HuH-7.5 (cell line): ENCODE measurements around the gene MTFP1.
"Not testable (repeated sequence)": the region's sequence is repeated elsewhere in the genome, so short reads cannot be mapped to it uniquely, and the experiment has no call there.

Experiments used
- DNase-seq: peaks from one replicate; pipeline ENCODE4 v3.0.0; 2011; ENCODE audit warnings: low spot score

MTFP1 gene

DNA sequence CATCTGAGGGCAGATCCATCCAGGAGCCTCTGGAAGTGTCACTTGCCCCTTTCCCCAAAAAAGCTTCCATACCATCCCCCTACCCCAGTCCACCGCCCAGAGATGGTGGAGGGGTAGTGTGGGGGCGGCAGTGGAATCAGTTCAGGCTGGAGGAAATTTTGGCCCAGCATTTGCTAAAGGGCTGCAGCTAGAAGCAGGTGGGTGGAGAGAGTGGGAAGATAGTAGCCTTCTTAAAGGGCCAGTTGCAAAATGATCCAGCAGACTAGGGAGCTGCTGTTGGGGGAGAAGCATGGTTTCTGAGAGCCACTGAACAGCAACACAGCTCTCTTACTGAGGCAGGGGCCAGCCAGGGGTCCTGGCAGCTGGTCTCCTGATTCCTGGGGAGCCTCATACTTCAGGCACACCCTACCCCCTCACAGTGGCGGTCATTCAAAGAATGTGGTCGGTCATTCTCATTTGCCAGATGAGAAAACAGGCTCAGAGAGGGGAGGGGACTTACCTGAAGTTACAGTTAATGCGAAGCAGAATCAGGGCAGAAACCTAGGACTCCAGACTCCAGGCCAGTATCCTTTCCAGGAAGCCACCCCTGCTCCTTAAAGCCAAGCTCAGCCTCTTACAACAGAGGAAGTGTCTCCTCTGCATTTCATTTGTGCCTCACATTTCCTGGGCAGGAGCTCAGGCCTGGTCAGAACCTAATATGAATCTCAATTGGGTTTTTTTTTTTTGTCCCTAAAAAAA is 23.4 kb upstream of the MTFP1 start:
- DNase-seq, result no peak

DNA sequence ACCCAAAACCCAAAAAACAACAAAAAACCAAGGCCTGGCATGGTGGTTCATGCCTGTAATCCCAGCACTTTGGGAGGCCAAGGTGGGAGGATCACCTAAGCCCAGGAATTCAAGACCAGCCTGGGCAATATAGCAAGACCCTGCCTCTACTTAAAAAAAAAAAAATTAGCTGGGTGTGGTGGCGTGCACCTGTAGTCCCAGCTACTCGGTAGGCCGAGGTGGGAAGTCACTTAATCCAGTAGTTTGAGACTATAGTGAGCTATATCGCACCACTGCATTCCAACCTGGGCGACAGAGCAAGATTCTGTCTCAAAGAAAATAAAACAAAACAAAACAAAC is 22.8 kb upstream of the MTFP1 start:
- not testable (repeated sequence) for DNase-seq

DNA sequence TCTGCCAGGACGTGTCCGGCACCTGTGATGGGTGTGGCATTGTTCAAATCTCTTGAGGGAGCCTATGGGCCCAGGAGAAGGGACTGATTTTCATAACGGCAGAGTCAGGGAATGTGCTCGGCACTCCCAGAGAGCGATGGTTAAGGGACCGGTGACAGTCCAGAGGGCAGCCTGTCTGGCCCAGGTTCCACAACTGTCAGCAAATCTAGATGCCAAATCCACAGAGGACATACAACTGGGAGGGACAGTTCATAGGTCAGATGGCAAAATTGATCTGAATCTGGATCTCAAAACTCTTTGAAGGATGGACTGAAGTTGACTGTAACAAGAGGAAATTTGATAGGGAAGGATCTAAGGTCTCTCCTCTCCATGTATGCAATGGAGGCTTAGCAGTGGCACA is 21.3 kb upstream of the MTFP1 start:
- DNase-seq, result no peak

DNA sequence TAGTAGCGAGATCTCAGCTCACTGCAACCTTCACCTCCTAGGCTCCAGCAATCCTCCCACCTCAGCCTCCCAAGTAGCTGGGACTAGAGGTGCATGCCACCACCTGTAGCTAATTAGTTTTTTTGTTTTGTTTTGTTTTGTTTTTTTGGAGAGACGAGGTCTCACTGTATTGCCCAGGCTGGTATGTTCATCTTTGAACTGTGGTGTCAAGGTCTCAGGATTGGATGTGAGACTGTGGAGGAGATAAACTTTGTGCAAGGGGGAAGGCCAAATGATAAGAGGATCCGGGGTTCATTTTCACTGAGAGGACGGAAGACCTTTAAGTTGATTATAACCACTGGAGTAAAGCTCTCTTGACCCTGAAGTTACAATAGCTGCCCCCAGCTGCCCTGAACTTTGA is 19.8 kb upstream of the MTFP1 start:
- no peak for DNase-seq

DNA sequence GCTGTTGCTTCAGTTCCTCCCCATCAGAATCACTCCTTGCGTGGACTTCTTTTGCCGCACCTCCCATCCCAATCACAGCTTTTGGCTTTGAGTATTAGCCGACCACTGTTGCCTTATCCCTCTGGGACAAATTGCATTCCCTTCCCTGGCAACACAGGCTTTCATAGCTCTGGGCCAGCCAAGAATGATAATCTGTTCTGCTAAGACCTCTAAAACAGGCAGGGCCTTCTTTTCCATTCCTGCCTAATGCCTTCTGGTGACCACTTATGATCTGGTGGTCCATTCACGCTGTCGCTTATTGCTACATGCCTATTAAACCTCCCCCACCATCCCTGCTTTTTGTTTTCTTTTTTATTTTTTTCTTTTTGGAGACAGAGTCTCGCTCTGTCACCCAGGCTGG is 19.2 kb upstream of the MTFP1 start:
- no peak for DNase-seq

DNA sequence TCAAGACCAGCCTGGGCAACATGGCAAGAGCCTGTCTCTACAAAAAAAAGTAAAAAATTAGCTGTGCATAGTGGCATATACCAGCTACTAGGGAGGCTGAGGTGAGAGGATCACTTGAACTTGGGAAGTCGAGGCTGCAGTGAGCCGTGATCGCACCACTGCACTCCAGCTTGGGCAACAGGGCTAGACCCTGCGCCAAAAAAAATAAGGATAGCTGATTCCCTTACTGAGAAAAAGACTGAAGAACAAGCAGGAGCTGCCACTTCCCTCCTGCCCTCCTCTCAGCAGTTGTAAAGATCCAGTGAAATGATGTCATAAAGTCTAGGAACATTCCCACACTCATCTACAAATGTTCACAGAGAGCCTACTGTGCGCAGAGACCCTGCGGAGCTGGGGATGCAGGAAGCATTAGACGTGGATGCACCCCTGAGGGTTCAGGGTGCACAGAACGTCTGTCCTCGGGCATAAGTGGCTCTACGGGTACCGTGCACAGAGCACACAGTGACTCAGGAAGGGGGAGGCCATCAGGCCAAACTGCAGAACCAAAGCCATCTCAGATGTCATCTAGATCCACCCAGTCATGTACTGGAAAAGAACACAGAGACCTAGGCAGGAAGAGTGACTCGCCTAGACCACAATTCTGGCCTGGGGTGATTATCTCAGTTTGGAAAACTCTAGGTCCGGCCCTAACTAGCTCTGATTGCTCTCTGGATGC is 17.0 kb upstream of the MTFP1 start:
- DNase-seq, result no peak

DNA sequence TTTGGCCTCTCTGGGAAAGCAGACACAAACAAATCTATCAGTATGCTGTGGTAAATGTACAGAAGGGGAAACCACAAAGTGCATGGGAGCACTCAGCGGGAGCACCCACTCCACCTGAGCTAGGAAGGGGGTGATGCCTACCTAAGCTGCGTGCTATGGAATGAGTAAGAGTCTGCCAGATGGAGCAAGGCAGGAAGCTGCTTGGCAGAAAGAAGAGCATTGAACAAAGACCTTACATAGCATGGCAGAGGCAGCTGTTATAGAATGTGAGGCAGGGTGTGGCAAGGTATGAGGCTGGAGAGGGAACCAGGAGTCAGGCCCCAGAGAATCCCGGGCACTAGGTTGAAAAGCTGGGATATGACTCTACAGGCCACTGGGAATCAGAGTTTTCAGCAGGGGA is 13.8 kb upstream of the MTFP1 start:
- no peak for DNase-seq

DNA sequence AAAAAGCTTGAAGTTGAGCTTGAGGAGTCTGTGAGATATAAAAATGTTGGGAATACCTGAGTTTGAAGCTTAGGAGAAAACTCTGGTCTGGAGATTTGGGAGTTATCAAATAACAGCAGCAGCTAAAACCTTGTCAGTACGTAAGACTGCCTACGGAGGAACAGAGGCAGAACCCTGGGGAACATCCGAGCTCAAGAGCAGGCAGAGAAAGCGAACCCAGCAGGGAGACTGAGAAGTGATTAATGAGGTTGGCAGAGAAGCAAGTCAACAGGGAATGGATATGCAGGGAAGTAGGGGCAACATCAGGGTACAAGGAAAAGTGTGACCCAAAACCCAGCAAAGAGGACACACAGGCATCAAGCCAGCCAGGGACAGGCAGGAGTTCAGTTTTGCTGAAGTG is 12.6 kb upstream of the MTFP1 start:
- DNase-seq, result no peak

DNA sequence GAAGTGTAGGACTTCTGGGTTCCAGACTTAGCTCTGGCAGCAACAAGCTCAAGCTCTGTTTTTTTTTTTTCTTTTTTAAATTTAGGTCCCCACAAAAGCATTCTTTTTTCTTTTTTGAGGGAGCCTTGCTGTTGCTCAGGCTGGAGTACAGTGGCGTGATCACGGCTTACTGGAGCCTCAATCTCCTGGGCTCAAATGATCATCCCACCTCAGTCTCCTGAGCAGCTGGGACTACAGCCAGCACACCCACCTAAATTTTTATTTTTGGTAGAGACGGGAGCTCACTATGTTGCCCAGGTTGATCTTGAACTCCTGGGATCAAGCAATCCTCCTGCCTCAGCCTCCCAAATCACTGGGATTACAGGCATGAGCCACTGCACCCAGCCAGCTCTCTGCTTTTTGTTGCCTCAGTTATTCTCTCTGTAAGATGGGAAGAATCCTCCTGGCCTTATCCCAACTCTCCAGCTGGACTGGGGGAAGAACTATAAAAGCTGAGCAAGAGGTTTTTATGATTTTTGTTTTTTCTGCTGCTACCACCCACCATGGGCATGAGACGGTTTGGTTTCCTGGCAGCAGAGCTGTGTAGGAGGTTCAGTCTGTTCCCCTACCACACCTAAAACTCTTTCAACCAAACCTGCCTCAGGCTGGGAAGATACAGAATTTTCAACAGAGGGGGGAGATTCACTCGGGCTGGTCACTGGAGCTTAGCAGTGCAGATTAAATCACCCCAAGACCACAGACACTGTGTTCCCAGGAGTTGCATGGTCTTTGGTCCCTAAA is 11.6 kb upstream of the MTFP1 start:
- no peak for DNase-seq

DNA sequence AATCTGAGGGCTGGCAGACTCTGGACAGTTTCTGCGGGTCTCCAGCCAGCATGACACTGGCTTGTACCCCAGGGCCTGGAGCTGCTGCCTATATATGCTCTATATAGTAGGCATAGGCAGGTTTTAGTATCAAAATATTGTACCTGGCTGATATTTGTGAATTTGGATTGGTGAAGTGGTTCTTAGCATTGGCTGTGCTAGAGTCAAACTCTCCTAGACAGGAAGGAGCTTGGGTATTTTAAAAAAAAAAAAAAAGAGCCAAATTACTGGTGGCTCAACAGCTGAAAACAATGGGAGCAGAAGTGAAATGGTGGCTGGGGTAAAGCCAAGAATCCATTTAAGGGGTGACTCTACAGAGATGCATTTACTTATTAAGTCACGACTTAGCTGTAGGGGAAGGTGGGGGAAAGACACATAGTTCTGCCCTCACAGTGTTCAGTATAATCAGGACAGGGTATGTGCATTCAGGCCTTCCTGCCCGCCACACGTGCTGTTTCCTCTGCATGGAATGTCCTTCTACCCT is 11.0 kb upstream of the MTFP1 start:
- DNase-seq, result no peak

DNA sequence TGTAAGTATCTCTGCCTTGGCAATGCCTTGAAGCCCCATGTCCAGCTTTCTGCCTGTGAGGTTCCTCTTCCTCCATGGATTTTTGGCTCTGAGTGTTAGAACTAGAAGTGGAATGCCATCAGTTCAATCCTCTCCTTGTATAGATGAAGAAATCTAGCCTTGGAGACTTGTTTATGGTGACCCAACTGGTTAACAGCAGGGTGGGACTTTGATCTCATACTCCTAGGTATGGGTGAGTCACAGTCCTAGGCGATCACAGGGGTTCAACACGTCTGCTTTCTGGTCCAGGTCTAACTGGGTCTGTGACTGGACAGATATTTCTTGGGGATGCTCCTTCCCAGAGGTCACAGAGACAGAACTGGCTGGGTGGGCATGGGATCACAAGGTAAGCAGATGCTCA is 9.2 kb upstream of the MTFP1 start:
- DNase-seq, result no peak

DNA sequence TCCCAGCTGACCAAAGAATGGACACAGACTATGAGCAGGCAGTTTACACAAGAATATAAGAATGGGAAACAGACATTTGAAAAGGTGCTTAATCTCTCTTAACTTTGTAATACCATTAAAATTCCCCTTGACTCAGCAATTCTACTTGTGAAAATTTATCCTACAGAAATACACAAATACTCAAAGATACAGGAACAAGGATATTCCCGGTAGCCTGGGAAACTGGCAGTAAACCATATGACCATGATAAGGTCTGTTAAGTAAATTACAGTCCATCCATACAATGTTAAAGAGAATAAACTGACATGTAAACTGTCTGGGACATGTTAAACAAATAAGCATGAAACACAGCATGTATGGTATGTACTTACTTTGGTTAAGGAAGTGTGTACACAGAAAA is 8.7 kb upstream of the MTFP1 start:
- no peak for DNase-seq

DNA sequence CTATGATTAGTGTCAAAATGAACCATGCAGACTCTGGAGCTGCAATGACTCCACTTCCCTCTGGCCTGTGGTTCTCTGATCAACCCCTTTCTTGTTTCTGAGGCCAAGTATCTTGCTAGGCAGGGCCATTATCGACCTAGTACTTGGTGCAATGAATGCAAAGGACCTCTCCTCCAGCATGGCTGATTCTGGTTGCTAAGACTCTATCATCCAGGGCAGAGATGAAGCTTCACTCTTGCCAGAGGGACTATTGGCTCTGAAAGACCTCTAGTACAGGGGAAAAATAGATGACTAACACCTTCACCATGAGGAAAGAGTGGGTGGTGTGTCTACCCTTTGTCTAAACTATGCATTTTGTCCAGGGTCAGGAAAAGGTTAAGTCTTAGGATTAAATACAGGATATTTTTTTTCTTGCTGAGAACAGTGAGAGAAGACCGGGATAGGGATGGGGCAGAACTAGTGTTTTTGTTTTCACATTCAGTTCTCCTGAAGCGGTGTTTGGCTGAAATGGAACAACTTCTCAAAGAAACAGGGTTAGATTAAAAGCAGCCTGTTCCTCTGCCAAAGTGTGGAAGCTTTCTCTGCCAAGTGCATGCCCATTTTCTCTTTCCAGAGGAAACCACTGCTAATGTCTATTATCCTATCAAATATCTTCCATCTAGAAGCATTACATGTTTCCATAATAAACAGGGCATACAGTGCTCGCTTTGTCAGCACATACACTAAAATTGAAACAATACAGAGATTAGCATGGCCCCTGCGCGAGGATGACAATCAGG is 5.0 kb upstream of the MTFP1 start:
- DNase-seq, result no peak

DNA sequence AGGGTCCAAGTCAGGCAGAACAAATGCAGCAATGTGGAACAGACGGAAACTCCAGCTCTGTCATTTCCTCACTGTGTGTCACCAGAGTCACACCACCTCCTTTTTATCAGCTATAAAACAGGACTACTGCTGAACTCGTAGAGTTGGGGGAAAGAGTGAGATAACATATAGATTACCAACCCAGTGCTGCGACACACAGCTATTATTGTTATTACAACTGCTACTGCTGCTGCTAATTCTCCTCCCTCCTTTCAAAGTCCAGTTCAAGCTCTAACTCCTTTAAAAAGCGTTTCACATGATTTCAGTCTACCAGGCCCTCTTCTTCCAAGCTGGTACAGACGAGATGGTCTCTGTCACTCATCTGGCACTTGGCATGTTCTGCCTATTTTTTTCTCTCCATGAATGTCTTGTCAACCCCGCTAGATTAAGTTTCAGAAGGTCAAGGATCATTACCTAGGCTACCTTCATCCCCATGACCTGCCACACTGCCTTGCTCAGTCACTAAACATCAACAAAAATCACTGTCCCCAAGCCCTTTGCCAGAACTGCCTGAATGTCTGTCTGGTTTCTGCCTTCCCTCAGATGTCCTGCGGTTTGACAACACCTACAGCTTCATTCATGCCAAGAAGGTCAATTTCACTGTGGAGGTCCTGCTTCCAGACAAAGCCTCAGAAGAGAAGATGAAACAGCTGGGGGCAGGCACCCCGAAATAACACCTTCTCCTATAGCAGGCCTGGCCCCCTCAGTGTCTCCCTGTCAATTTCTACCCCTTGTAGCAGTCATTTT is 3.7 kb upstream of the MTFP1 start:
- DNase-seq, result no peak

DNA sequence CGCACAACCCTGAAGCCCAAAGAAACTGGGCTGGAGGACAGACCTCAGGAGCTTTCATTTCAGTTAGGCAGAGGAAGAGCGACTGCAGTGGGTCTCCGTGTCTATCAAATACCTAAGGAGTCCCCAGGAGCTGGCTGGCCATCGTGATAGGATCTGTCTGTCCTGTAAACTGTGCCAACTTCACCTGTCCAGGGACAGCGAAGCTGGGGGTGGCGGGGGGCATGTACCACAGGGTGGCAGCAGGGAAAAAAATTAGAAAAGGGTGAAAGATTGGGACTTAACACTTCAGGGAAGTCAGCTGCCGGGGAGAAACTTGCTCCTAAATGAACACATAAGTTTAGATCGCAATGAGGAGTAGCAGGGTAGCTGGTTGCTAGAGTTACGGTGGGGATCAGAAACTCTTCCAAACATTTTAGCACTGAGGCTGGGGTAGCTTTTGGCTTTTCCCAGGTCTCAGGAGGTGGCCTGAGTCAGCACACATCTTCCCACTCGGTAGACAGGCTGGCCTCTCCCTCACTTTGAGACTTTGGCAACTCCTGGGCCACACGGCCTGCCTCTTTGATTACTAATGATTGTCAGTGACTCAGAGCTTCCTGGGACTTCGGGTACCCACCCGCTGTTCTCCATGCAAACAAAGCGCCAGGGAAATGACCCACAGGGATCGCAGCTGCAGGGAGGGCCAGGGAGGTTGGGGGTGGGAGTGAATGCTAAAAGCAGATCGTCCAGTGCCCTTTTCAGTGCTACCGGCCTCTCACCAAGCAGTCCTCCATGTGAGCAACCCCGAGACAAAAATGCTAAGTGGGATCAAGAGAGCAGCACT is 2.9 kb upstream of the MTFP1 start:
- DNase-seq, result no peak

DNA sequence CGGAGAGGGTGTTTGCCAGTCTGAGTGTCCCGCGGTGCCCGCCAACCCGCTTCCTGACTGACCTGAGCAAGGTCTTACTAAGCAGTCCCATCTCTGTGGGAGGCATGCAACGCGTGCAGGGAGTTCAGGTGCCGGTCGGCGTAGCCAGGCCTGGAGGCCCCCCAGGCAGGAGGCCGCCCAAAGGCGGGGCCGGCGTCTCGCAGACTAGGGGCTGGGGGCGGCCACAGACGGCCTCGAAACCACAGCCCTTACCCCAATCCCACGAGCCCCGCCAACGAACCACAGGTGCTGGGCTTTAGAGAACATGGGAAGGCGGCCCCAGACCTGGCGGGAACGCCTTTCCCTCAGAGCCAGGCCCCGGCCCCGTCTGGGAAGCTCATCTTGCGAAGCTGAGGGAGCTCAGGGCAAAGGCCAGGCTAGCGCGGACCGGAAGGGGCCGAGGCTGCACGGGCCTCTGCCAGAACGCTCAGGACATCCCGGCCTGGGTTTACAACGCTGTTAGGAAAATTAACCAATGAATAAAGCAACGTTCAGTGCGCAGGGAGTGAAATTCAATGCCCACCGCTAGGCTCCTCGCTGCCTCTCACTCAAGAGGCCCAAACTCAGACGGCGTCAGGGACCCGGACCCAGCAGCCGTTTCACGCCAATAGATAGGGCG is 2.1 kb upstream of the MTFP1 start:
- no peak for DNase-seq

DNA sequence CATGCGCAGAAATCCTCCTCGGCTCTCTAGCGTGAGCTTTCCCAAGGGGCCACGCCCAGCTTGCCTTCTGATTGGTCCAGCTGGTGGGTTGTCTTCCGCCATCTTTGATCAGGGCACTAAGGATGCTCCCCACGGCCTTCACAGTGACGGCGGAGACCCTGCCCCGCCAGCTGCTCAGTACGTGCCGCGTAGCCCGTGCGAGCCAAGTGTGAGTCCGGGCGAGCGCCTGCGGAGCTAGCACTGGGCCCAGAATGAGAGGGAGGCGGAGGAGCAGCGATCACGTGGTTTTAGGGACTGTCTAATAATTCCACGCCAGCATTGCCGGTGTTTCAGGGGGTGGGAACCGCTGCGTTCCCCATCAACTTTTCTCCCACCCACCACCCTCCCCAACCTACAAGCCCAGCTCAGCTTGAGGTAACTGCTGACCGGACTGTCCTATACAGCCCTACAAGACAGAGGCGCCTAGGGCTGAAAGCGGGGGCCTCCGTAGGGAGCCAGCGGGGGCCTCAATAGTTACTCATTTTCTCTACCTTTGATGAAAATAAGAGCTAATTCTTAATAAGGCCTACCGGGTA is 1.5 kb upstream of the MTFP1 start:
- DNase-seq, result peak; percentile 91

DNA sequence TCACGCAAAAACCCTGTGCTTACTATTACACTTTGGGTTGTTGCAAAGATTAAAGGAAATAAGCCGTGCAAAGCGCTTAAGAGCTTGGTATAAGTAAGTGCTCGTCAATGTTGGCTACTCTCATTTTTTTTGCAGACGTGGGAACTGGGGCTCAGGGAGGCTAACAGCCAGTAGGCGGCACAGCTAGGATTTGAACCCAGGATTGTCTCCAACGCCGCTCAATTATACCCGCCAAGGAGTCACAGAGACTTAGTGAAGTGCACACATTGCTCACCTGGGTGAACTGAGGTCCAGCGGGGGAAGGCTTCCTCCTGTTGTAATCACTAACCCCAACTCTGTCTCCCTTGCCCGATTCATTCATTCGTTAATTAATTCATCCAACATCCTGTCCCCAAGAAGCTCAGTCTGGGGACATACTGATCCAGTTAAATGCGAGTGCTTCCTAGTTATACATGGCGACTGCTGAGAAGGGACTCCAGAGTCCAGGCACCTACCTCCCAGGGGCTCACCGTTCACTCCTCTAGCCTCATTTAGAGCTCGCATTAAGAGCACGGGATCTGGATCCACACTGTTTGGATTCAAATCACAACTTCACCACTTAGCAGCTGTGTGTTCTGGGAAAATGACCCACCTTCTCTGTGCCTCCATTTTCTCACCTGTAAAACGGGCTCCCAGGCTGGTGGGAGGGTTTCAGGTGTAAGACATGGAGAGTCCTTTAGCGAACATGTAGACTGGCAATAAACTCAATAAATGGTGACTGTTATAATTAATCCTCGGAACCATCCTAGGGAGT is 838 bp upstream of the MTFP1 start:
- DNase-seq, result no peak

DNA sequence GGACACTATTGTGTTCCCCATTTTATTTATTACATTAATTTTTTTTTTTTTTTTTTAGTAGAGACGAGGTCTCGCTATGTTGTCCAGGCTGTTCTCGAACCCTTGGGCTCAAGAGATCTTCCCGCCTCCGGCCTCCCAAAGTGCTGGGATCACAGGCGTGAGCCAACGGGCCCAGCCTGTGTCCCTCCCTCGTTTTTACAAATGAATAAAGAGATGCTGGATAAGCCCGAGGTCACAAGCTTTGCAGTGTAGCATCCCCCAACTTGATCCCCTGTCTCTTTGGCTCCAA is 297 bp upstream of the MTFP1 start:
- DNase-seq, result no peak
